Heart left ventricle (tissue), 13 donors: ENCODE measurements around the gene TRIOBP.

Experiments used
- POLR2A ChIP-seq, 2 donors: fragments of 450-650 bp; IDR thresholded peaks; one replicate each; pipeline ENCODE4 v1.6.1; 2017; ENCODE audit warnings: antibody characterized with exemption in 2 of 2, mild to moderate bottlenecking in 2 of 2, moderate library complexity in 2 of 2
- TF ChIP-seq, protein P1 (sequence below), 12 donors: fragments of 200-600 bp; sonication (generic) in 4 of 12; IDR thresholded peaks; one replicate each; pipeline versions ENCODE4 v1.5.0 to v1.8.0; 2018 to 2022; ENCODE audit warnings: antibody characterized with exemption in 12 of 12, mild to moderate bottlenecking in 5 of 12
- donor health status: ischemic (EF 13 %, LVEDD 7.1; RV severe dilation, severe dysfunction).
- donor health status: DM: no; HTN: yes; CAD: no.
- donor health status: DM: no; HTN: no; CAD: no.
- donor health status: ischemic (EF 25% LVEDD 6.9; RV normal size, moderate dysfunction).
- donor health status: ischemic (EF 25% LVEDD 5.7; RV mildly dilated, moderate dysfunction).
- donor health status: ischemic (EF 35%, LVEDD 5.7; RV mildly dilated, moderate dysfunction).
- donor health status: nonischemic (EF 11% LVEDD 7.7; RV severe dilation, severe dysfunction).
- donor health status: DM: yes; HTN: yes; CAD: no.
- donor health status: PGD.
- donor health status: ischemic (EF 29% LVEDD 5.4; RV normal size, mild dysfunction).
- donor health status: nonischemic (EF 23%, LVEDD 6.1; RV moderate dilation, normal function).

- TF ChIP-seq, protein P1, sequence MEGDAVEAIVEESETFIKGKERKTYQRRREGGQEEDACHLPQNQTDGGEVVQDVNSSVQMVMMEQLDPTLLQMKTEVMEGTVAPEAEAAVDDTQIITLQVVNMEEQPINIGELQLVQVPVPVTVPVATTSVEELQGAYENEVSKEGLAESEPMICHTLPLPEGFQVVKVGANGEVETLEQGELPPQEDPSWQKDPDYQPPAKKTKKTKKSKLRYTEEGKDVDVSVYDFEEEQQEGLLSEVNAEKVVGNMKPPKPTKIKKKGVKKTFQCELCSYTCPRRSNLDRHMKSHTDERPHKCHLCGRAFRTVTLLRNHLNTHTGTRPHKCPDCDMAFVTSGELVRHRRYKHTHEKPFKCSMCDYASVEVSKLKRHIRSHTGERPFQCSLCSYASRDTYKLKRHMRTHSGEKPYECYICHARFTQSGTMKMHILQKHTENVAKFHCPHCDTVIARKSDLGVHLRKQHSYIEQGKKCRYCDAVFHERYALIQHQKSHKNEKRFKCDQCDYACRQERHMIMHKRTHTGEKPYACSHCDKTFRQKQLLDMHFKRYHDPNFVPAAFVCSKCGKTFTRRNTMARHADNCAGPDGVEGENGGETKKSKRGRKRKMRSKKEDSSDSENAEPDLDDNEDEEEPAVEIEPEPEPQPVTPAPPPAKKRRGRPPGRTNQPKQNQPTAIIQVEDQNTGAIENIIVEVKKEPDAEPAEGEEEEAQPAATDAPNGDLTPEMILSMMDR (IDR thresholded peaks at IDR 0.05), result no peak
- no peak for TF ChIP-seq POLR2A (IDR thresholded peaks at IDR 0.05)
These were observed 8.4 kb downstream of the TRIOBP start for GRCh38 chr22:37705205-37705604.
